ENCODE data around the gene DDX47. TPM values are rescaled to one million over a fixed set of nuclear protein-coding genes. Genes with fewer than 3 reads are reported as not detected.

Gene DDX47
- polyA plus RNA-seq, 1 of the 3 experiments (the other 2 are of a cell fraction), result 68.4 TPM

- Histone ChIP-seq H3K36me3 (replicated peaks in 1 of 2; ENCODE audit: control insufficient read depth in 1 of 2, insufficient read depth in 2 of 2, low read length in 1 of 2) (no peaks in the 10 kb centered on the region), H3K4me1 (ENCODE audit: control insufficient read depth in 1 of 2, insufficient read depth in 2 of 2, low read depth in 1 of 2, low read length in 1 of 2) (peaks cover 4 to 26% of the 10 kb centered on the region in 2 experiments; a peak in 2 of 4 replicates), H3K9me3 (no peaks in the 10 kb centered on the region), H3K27me3 (ENCODE audit: insufficient read depth) (no peaks in the 10 kb centered on the region), H2AFZ (ENCODE audit: low read depth) (no peak overlapping the region), H3K79me2 (ENCODE audit: insufficient read depth) (no peaks in the 10 kb centered on the region), H3K9me2 (no peaks in the 10 kb centered on the region), H3K4me3 (ENCODE audit: low read depth in 2 of 2, low read length in 1 of 2) (no peak overlapping the region), H3K27ac (ENCODE audit: low read depth in 2 of 2, low read length in 1 of 2) (peak overlapping the region in 1 of 2 experiments; percentile 59; a peak in 2 of 4 replicates), H4K20me1 (ENCODE audit: insufficient read depth) (no peaks in the 10 kb centered on the region), H3F3A (replicated peaks; ENCODE audit: insufficient read depth) (peaks cover 19% of the 10 kb centered on the region), H3K4me2 (0 out of 2 replicates have a peak overlapping the region, but pooled peaks have one; percentile 27), H3K9ac (no peak overlapping the region)
- CTCF ChIA-PET, result interaction anchor here (1.3 to 2.5 kb wide), 4 partner anchors 9 to 14 kb away, joined by 5 to 18 read pairs (median 7); partner anchors contain the start of gene DDX47
- no CpG with 5 or more reads among the region's 2 CpGs for WGBS (ENCODE audit: low lambda C conversion rate)
- POLR2A ChIA-PET, result interaction anchor here (0.7 kb wide), 1 partner anchor 1175 kb away, joined by 3 read pairs; no protein-coding TSS in a partner anchor
- TF ChIP-seq MAX (IDR thresholded peaks at IDR 0.05; ENCODE audit: low read depth), result 0 out of 2 replicates have a peak, but pooled peaks have one; percentile 42
- no peak for TF ChIP-seq GABPA (IDR thresholded peaks at IDR 0.05; ENCODE audit: low read depth)
- TF ChIP-seq USF1 (IDR thresholded peaks at IDR 0.05; ENCODE audit: borderline replicate concordance, low read depth), result peak; percentile 55; the same call in 1 of the 2 replicates
- TF ChIP-seq SIN3A (IDR thresholded peaks at IDR 0.05; ENCODE audit: borderline replicate concordance, low read depth, low read length), result no peak
- TF ChIP-seq MEF2A (IDR thresholded peaks at IDR 0.05; ENCODE audit: borderline replicate concordance, low read depth), result no peak
- TF ChIP-seq TCF12 (IDR thresholded peaks at IDR 0.05), result peak; percentile 82
- TF ChIP-seq ELF1 (IDR thresholded peaks at IDR 0.05), result 0 out of 2 replicates have a peak, but pooled peaks have one; percentile 17
- no peak for TF ChIP-seq NRF1 (IDR thresholded peaks at IDR 0.05; ENCODE audit: low read depth, low read length)
- TF ChIP-seq POLR2AphosphoS5 (IDR thresholded peaks at IDR 0.05; ENCODE audit: low read depth, low read length), result peak; percentile 29; the same call in 1 of the 2 replicates
- no peak for TF ChIP-seq YY1 (IDR thresholded peaks at IDR 0.05; ENCODE audit: low read depth)
- no peak for TF ChIP-seq CHD2 (IDR thresholded peaks at IDR 0.05; ENCODE audit: low read length, partially characterized antibody)
- no peak; the same call in 1 of the 2 replicates for TF ChIP-seq RXRA (IDR thresholded peaks at IDR 0.05; ENCODE audit: borderline replicate concordance, low read depth)
- 0 out of 2 replicates have a peak, but pooled peaks have one; percentile 9 for TF ChIP-seq PBX3 (IDR thresholded peaks at IDR 0.05)
- TF ChIP-seq GATA2 (CRISPR knock-in tag; IDR thresholded peaks at IDR 0.05), result no peak
- peak; percentile 72 for TF ChIP-seq NFIC (IDR thresholded peaks at IDR 0.05; ENCODE audit: borderline replicate concordance)
- TF ChIP-seq JUND (IDR thresholded peaks at IDR 0.05), result peak; percentile 74
- TF ChIP-seq EP300 (IDR thresholded peaks at IDR 0.05; ENCODE audit: borderline replicate concordance in 1 of 2, low read depth in 1 of 2, low read length in 1 of 2), result peak in 1 of 2 experiments; percentile 34; a peak in 1 of 4 replicates
- peak; percentile 80; the same call in 1 of the 2 replicates for TF ChIP-seq FOSL2 (IDR thresholded peaks at IDR 0.05; ENCODE audit: borderline replicate concordance, low read depth)
- DNase-seq, result peak; percentile 27
Observed at GRCh38 chr12:12803186-12803585, 10.0 kb upstream of the DDX47 start.
